GM12878 (cell line): ENCODE data around the gene DDX23. TPM values are rescaled to one million over a fixed set of nuclear protein-coding genes. Genes with fewer than 3 reads are reported as not detected.
A peak's percentile ranks its signal among the peaks of the same experiment; 100 is the strongest.

ENCODE experiments used
- ATF2 ChIP-seq: IDR thresholded peaks from 2 replicates; pipeline ENCODE4 v1.6.1; 2012; ENCODE audit warnings: low read length, inconsistent platforms
- CBFB ChIP-seq: IDR thresholded peaks from 2 replicates; pipeline ENCODE4 v1.6.1; 2016; ENCODE audit warnings: antibody characterized with exemption, low read depth
- E4F1 ChIP-seq: fragments of 450-650 bp; IDR thresholded peaks from 2 replicates; pipeline ENCODE4 v1.6.1; 2018; ENCODE audit warnings: borderline replicate concordance, mild to moderate bottlenecking; ENCODE audit not compliant: partially characterized antibody
- EZH2 ChIP-seq: IDR thresholded peaks from 2 replicates; pipeline ENCODE4 v1.6.1; 2012; ENCODE audit warnings: low read depth, mild to moderate bottlenecking, control low read depth, inconsistent platforms, low read length, borderline replicate concordance; ENCODE audit not compliant: control insufficient read depth
- HSF1 ChIP-seq: fragments of 150-350 bp; IDR thresholded peaks from 2 replicates; pipeline ENCODE4 v1.6.1; 2014; ENCODE audit warnings: mild to moderate bottlenecking, low read depth, low read length
- LARP7 ChIP-seq: fragments of 450-650 bp; IDR thresholded peaks from 2 replicates; pipeline ENCODE4 v1.6.1; 2017; ENCODE audit warnings: mild to moderate bottlenecking
- MAX ChIP-seq: IDR thresholded peaks from 2 replicates; pipeline ENCODE4 v1.6.1; 2012; ENCODE audit warnings: low read depth, low read length, improper control_type of control experiment
- MEF2B ChIP-seq: fragments of 450-650 bp; IDR thresholded peaks from 2 replicates; pipeline ENCODE4 v1.6.1; 2018; ENCODE audit warnings: mild to moderate bottlenecking, moderate library complexity; ENCODE audit not compliant: partially characterized antibody, poor library complexity, severe bottlenecking
- MLLT1 ChIP-seq: fragments of 450-650 bp; IDR thresholded peaks from 2 replicates; pipeline ENCODE4 v1.6.1; 2016; ENCODE audit warnings: mild to moderate bottlenecking
- MTA3 ChIP-seq: IDR thresholded peaks from 2 replicates; pipeline ENCODE4 v1.6.1; 2012; ENCODE audit warnings: low read length, inconsistent platforms, borderline replicate concordance
- NFYB ChIP-seq: IDR thresholded peaks from 2 replicates; pipeline ENCODE4 v1.6.1; 2011; ENCODE audit warnings: low read depth, mild to moderate bottlenecking, low read length, improper control_type of control experiment, moderate library complexity; ENCODE audit not compliant: insufficient read depth
- RAD51 ChIP-seq: fragments of 450-650 bp; IDR thresholded peaks from 2 replicates; pipeline ENCODE4 v1.6.1; 2016; ENCODE audit warnings: moderate library complexity, mild to moderate bottlenecking, inconsistent platforms
- SMAD5 ChIP-seq: IDR thresholded peaks from 2 replicates; pipeline ENCODE4 v1.6.1; 2016; ENCODE audit warnings: antibody characterized with exemption, low read depth
- SREBF1 ChIP-seq: IDR thresholded peaks from 2 replicates; pipeline ENCODE4 v1.6.1; 2012; ENCODE audit warnings: mild to moderate bottlenecking, low read length
- TCF3 ChIP-seq: IDR thresholded peaks from 2 replicates; pipeline ENCODE4 v1.6.1; 2012; ENCODE audit warnings: low read depth, mild to moderate bottlenecking, low read length, borderline replicate concordance; ENCODE audit not compliant: insufficient read depth
- YY1 ChIP-seq: IDR thresholded peaks from 2 replicates; pipeline ENCODE4 v1.6.1; 2011; ENCODE audit warnings: low read depth, mild to moderate bottlenecking, low read length
- ZBTB40 ChIP-seq: fragments of 450-650 bp; IDR thresholded peaks from 2 replicates; pipeline ENCODE4 v1.6.1; 2016; ENCODE audit warnings: mild to moderate bottlenecking, moderate library complexity, borderline replicate concordance
- ZZZ3 ChIP-seq: IDR thresholded peaks from 2 replicates; pipeline ENCODE4 v1.6.1; 2011; ENCODE audit warnings: low read depth; ENCODE audit not compliant: control insufficient read depth, insufficient read length
- polyA plus RNA-seq, 11 experiments: library from polyadenylated mRNA; depleted of rRNA in 4 of 11; unstranded in 6 of 11; stranded (reverse) in 5 of 11; fragments of >200 nt; fragmentation: Nextera tagmentation in 4 of 11; fragmentation: Illumina TruSeq in 1 of 11; extraction: Ambion mirVana in 4 of 11; extraction: Trizol in 1 of 11; gene quantifications; 1 replicate in 1 of 11; 2 replicates in 10 of 11; pipeline versions ENCODE4 v1.2.1 to v1.2.3, GENCODE V29; 2011 to 2016; ENCODE audit warnings: inconsistent platforms in 2 of 11, missing spikeins in 2 of 11, low read depth in 1 of 11
- total RNA-seq, 4 experiments: library from RNA; depleted of rRNA in 3 of 4; stranded (reverse); fragments of >200 nt in 3 of 4; fragmentation: Illumina TruSeq in 1 of 4; extraction: Trizol in 1 of 4; gene quantifications; 2 replicates each; pipeline versions ENCODE4 v1.2.1 to v1.2.3, GENCODE V29; 2013 to 2021

The DDX23 gene
- total and polyA plus RNA-seq, 10 of the 15 experiments (the other 5 are each of a cell fraction or from before 2014, with no cell fraction given): 25.8 to 107 (median 77.4) TPM

GRCh38 chr12:48866052-48866711 is 14.2 kb upstream of the DDX23 start (continued):
- TF ChIP-seq ATF2: peak; percentile 33; the same call in 1 of the 2 replicates
- TF ChIP-seq SREBF1: no peak
- no peak for TF ChIP-seq EZH2
- TF ChIP-seq HSF1: no peak
- TF ChIP-seq CBFB: no peak
- TF ChIP-seq ZZZ3: no peak
- no peak for TF ChIP-seq MLLT1
- no peak for TF ChIP-seq MAX
- TF ChIP-seq YY1: no peak
- TF ChIP-seq SMAD5: no peak
- TF ChIP-seq MEF2B: no peak
- peak; percentile 62; the same call in 1 of the 2 replicates for TF ChIP-seq ZBTB40
- 0 out of 2 replicates have a peak, but pooled peaks have one; percentile 19 for TF ChIP-seq TCF3
- no peak for TF ChIP-seq NFYB
- TF ChIP-seq E4F1: peak; percentile 37
- no peak for TF ChIP-seq LARP7
- no peak for TF ChIP-seq RAD51
- TF ChIP-seq MTA3: no peak
